Stomach (tissue), 9 donors: ENCODE data around the gene PDIA5. TPM values are rescaled to one million over a fixed set of nuclear protein-coding genes. Genes with fewer than 3 reads are reported as not detected.

Experiments
- DNase-seq, 2 donors: peaks; one replicate each; pipeline versions ENCODE4 v3.0.0 to v3.0.0-alpha.2; 2013 to 2019
- H3K27ac ChIP-seq, 5 donors: fragments of 200-600 bp in 4 of 5; sonication (generic) in 4 of 5; one replicate each; pipeline ENCODE4 v1.5.1; 2013 to 2019; ENCODE audit warnings: mild to moderate bottlenecking in 1 of 5, moderate library complexity in 1 of 5
- H3K27me3 ChIP-seq, 3 donors: fragments of 200-600 bp; sonication (generic); one replicate each; pipeline ENCODE4 v1.5.1; 2017 to 2019; ENCODE audit warnings: mixed run types in 1 of 3
- H3K36me3 ChIP-seq, 4 donors: fragments of 200-600 bp; sonication (generic); 1 replicate in 3 of 4; 2 replicates in 1 of 4; pipeline ENCODE4 v1.5.1; 2016 to 2019
- H3K4me1 ChIP-seq, 4 donors: fragments of 200-600 bp; sonication (generic); one replicate each; pipeline ENCODE4 v1.5.1; 2016 to 2019
- H3K4me3 ChIP-seq, 4 donors: fragments of 200-600 bp; sonication (generic) in 3 of 4; one replicate each; pipeline ENCODE4 v1.5.1; 2016 to 2019; ENCODE audit warnings: mild to moderate bottlenecking in 1 of 4
- H3K9me3 ChIP-seq, 4 donors: fragments of 200-600 bp; sonication (generic); one replicate each; pipeline ENCODE4 v1.5.1; 2016 to 2019
- CTCF ChIP-seq, 7 experiments: fragments of 450-650 bp in 4 of 7; fragments of 200-600 bp in 3 of 7; sonication (generic) in 3 of 7; IDR thresholded peaks; one replicate each; pipeline ENCODE4 v1.5.1; 2016 to 2019; ENCODE audit warnings: antibody characterized with exemption in 7 of 7, control low read depth in 2 of 7, mild to moderate bottlenecking in 1 of 7
- EP300 ChIP-seq: sonication (generic); formaldehyde crosslinking; IDR thresholded peaks from one replicate; pipeline ENCODE4 v1.6.1; 2017; ENCODE audit warnings: antibody characterized with exemption
- POLR2A ChIP-seq, 4 donors: fragments of 450-650 bp; IDR thresholded peaks; one replicate each; pipeline ENCODE4 v1.6.1; 2016; ENCODE audit warnings: antibody characterized with exemption in 4 of 4, control low read depth in 2 of 4, mild to moderate bottlenecking in 1 of 4, moderate library complexity in 1 of 4
- POLR2AphosphoS5 ChIP-seq, 3 donors: sonication (generic); formaldehyde crosslinking; IDR thresholded peaks; one replicate each; pipeline ENCODE4 v1.6.1; 2016; ENCODE audit warnings: antibody characterized with exemption in 3 of 3
- WGBS, 5 donors: extraction: QIAGEN DNeasy Blood & Tissue Kit in 3 of 5; methylation state at CpG; one replicate each; pipeline versions ENCODE4 v1.1.5 to v1.1.7; 2013 to 2018; 5-methylcytosine and 5-hydroxymethylcytosine counted together
- intact Hi-C: fragments of 100-400 bp; cut with DNase I; formaldehyde crosslinking; loops from one replicate; pipeline ENCODE4 v1.15.1; 2023; ENCODE audit warnings: low total_unique reads
- polyA plus RNA-seq, 3 donors: library from polyadenylated mRNA; stranded (reverse); fragments of 200-250 nt; gene quantifications; one replicate each; pipeline ENCODE4 v1.2.3, GENCODE V29; 2013
- total RNA-seq, 5 donors: library from RNA; depleted of rRNA; stranded (reverse); fragments of >200 nt; gene quantifications; one replicate each; pipeline versions ENCODE4 v1.1.0 to v1.2.3, GENCODE V29; 2014 to 2016
- donor health status: healthy with polysubstance abuse.
- donor health status: Bipolar disorder and iron deficiency.
- donor health status: healthy.

PDIA5 gene
- total and polyA plus RNA-seq, 8 donors, result 13.9 to 75.3 (median 35.0) TPM

GRCh38 chr3:123076112-123076495 is 9.3 kb downstream of the PDIA5 start:
- Histone ChIP-seq H3K4me1 (peaks cover 41 to 82% (median 65%) of the 10 kb centered on the region in 4 donors), H3K4me3 (no peak overlapping the region), H3K27ac (peak overlapping the region in 4 of 5 donors; percentile 14 to 75 (median 51)), H3K27me3 (no peaks in the 10 kb centered on the region), H3K36me3 (no peaks in the 10 kb centered on the region), H3K9me3 (no peaks in the 10 kb centered on the region)
- intact Hi-C loops, result no loop called here
- 76 to 91% (median 78%) methylated on average over 4 of the region's 4 CpGs for WGBS, 5 donors
- TF ChIP-seq POLR2AphosphoS5 (IDR thresholded peaks at IDR 0.05), result no peak
- no peak for TF ChIP-seq EP300
- TF ChIP-seq CTCF (IDR thresholded peaks at IDR 0.05), result no peak
- no peak for TF ChIP-seq POLR2A (IDR thresholded peaks at IDR 0.05)
- no peak for DNase-seq

DNA sequence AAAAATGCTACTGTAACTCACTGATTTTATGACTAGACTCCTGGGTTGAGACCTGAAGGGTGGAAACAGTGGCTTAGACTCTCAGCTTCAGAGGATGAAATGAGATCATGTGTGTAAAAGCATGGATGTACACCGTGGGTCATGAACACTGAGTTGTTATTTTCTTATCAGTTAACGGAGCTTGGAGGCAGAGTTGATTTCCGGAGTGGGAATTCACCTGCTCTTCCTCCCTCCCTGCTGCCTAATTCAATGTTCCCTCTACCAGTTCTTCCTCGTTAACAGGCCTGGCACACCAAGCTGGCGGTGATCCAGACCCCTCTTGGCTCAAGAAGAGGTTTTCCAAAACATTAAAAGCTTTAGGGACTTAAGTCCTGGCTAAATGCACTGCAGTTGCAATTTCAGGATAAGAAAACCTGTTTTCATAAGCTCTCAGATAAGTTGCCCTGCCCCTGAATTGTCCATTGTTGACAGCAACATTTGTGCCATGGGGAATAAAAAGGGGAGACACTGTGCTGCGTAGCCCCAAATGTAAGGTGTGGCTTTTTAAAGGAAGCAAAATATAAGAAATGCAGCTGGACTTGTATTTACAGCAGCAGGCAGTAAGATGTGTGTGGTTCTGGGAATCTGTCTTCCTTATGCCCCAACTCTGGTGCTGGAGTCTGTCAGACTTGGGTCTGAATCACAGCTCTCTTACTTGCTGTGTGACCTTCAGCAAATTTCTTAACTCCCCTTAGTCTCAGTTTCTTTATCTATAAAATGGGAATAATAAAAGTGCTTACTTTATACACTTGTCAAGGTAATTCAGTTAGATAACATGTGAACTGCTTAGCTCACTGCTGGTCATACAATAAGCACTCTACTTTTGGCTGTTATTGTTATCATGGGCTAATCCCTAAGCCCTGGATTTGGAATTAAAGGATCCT is 9.9 kb downstream of the PDIA5 start:
- intact Hi-C loops, result no loop called here
- H3K4me3 ChIP-seq, result no peak overlapping the region
- WGBS, 5 donors, result 9 to 31% (median 16%) methylated on average over 6 of the region's 6 CpGs
- no peaks in the 10 kb centered on the region for H3K9me3 ChIP-seq
- TF ChIP-seq POLR2AphosphoS5 (IDR thresholded peaks at IDR 0.05) (peak; percentile 13 to 55 (median 26)), POLR2A (IDR thresholded peaks at IDR 0.05) (no peak)
- H3K4me1 ChIP-seq, result peaks cover 39 to 82% (median 65%) of the 10 kb centered on the region in 4 donors
- no peaks in the 10 kb centered on the region for H3K27me3 ChIP-seq
- DNase-seq, result peak; percentile 72 to 91
- peak overlapping the region in 4 of 5 donors; percentile 50 to 75 (median 60) for H3K27ac ChIP-seq
- H3K36me3 ChIP-seq, result no peaks in the 10 kb centered on the region

- no peaks in the 10 kb centered on the region for H3K9me3 ChIP-seq
- no peak for DNase-seq
- TF ChIP-seq POLR2AphosphoS5 (IDR thresholded peaks at IDR 0.05), result no peak
- no peak for TF ChIP-seq EP300
- TF ChIP-seq POLR2A (IDR thresholded peaks at IDR 0.05), result no peak
- H3K27ac ChIP-seq, result peak overlapping the region in 3 of 5 donors; percentile 50 to 75 (median 50)
- H3K27me3 ChIP-seq, result no peaks in the 10 kb centered on the region
- WGBS, 5 donors, result 62 to 88% (median 77%) methylated on average over 10 of the region's 10 CpGs
- intact Hi-C loops, result no loop called here
- no peaks in the 10 kb centered on the region for H3K36me3 ChIP-seq
- H3K4me1 ChIP-seq, result peaks cover 43 to 82% (median 65%) of the 10 kb centered on the region in 4 donors
- H3K4me3 ChIP-seq, result no peak overlapping the region
These were observed 11.3 kb downstream of the PDIA5 start for GRCh38 chr3:123078101-123078500.

GRCh38 chr3:123080864-123081562 is 14.2 kb downstream of the PDIA5 start:
- Histone ChIP-seq H3K9me3 (no peaks in the 10 kb centered on the region), H3K27ac (peak overlapping the region in 2 of 5 donors; percentile 42 to 49), H3K4me3 (no peak overlapping the region), H3K36me3 (no peaks in the 10 kb centered on the region), H3K4me1 (peaks cover 68 to 99% (median 84%) of the 10 kb centered on the region in 4 donors), H3K27me3 (no peaks in the 10 kb centered on the region)
- TF ChIP-seq EP300, result no peak
- TF ChIP-seq POLR2A (IDR thresholded peaks at IDR 0.05), result no peak
- TF ChIP-seq CTCF (IDR thresholded peaks at IDR 0.05), result no peak
- TF ChIP-seq POLR2AphosphoS5 (IDR thresholded peaks at IDR 0.05), result no peak
- intact Hi-C loops, result no loop called here
- no peak for DNase-seq
- WGBS, 5 donors, result 64 to 70% (median 68%) methylated on average over 7 of the region's 7 CpGs

DNA sequence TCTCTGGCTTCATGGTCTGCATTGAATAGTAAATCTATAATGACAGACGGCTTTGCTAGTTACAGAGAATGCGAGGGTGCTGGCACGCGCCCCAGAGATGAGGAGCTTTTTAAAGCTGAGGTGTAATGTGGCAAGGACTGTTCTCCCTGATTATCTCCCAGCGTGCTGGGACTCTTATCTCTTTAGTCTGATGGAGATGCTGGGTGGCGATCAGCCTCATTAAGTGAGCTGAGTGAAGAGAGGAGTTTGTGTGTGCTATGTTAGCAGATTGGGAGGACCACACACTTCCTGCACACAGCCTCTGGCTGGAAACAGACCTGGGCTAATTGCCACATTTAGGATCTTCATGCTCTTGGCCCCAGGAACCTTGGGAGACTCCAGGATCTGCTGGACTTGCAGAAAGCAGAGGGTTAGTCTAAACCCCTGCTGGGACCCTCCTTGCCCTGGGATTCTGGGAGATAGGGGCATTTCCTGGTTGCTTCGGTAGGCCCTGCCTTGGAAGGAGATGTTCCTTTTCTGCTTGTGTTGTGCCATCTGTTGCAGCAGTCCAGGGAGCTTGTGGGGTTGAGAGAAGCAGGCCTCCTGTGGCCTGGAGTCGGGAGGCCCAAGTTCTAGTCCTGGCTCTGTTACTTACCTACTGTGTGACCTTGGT is 15.0 kb downstream of the PDIA5 start:
- WGBS, 5 donors, result 38 to 56% (median 52%) methylated on average over 8 of the region's 8 CpGs
- DNase-seq, result peak in 1 of 2 donors; percentile 58
- peaks cover 61 to 95% (median 78%) of the 10 kb centered on the region in 4 donors for H3K4me1 ChIP-seq
- no peaks in the 10 kb centered on the region for H3K36me3 ChIP-seq
- peak overlapping the region in 3 of 5 donors; percentile 36 to 49 (median 42) for H3K27ac ChIP-seq
- H3K9me3 ChIP-seq, result no peaks in the 10 kb centered on the region
- no peak overlapping the region for H3K4me3 ChIP-seq
- TF ChIP-seq POLR2AphosphoS5 (IDR thresholded peaks at IDR 0.05) (no peak), EP300 (no peak), CTCF (IDR thresholded peaks at IDR 0.05) (no peak), POLR2A (IDR thresholded peaks at IDR 0.05) (no peak)
- intact Hi-C loops, result no loop called here
- no peaks in the 10 kb centered on the region for H3K27me3 ChIP-seq
